ENCODE measurements around the gene ABCC1. TPM values are rescaled to one million over a fixed set of nuclear protein-coding genes. Genes with fewer than 3 reads are reported as not detected.
A peak's percentile ranks its signal among the peaks of the same experiment; 100 is the strongest.

ABCC1 gene
- total and polyA plus RNA-seq, 2 of the 8 experiments (the other 6 are each of a cell fraction or from before 2014, with no cell fraction given) = 42.6 to 66.8 TPM

- no peak for FAIRE-seq
- H2AK5ac ChIP-seq (ENCODE audit: low read depth, low read length) = no peak overlapping the region
- TF ChIP-seq TCF12 (IDR thresholded peaks at IDR 0.05; ENCODE audit: low read depth, low read length) (no peak), NANOG (IDR thresholded peaks at IDR 0.05; ENCODE audit: insufficient read depth, low read depth, low read length, poor library complexity, severe bottlenecking) (no peak), BACH1 (IDR thresholded peaks at IDR 0.05; ENCODE audit: low read length) (no peak), GTF2F1 (IDR thresholded peaks at IDR 0.05; ENCODE audit: borderline replicate concordance, low read depth, low read length) (no peak), E2F6 (IDR thresholded peaks at IDR 0.05) (no peak)
- TF ChIP-seq, protein P1, sequence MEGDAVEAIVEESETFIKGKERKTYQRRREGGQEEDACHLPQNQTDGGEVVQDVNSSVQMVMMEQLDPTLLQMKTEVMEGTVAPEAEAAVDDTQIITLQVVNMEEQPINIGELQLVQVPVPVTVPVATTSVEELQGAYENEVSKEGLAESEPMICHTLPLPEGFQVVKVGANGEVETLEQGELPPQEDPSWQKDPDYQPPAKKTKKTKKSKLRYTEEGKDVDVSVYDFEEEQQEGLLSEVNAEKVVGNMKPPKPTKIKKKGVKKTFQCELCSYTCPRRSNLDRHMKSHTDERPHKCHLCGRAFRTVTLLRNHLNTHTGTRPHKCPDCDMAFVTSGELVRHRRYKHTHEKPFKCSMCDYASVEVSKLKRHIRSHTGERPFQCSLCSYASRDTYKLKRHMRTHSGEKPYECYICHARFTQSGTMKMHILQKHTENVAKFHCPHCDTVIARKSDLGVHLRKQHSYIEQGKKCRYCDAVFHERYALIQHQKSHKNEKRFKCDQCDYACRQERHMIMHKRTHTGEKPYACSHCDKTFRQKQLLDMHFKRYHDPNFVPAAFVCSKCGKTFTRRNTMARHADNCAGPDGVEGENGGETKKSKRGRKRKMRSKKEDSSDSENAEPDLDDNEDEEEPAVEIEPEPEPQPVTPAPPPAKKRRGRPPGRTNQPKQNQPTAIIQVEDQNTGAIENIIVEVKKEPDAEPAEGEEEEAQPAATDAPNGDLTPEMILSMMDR (IDR thresholded peaks at IDR 0.05; ENCODE audit: control extremely low read depth in 1 of 3, insufficient read depth in 1 of 3, low read depth in 1 of 3, low read length in 3 of 3) = no peak
- TF ChIP-seq, protein P2, sequence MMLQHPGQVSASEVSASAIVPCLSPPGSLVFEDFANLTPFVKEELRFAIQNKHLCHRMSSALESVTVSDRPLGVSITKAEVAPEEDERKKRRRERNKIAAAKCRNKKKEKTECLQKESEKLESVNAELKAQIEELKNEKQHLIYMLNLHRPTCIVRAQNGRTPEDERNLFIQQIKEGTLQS (IDR thresholded peaks at IDR 0.05; ENCODE audit: insufficient read depth, low read depth, low read length) = no peak
Observed at GRCh38 chr16:16028311-16028999, 79.0 kb downstream of the ABCC1 start.

More at GRCh38 chr16:16028311-16028999, 79.0 kb downstream of the ABCC1 start:
- H2BK5ac ChIP-seq (ENCODE audit: low read depth, low read length) = no peak overlapping the region; the same call in 1 of the 2 replicates
- CTCF ChIA-PET (ENCODE audit: partially characterized antibody) = interaction anchor here (0.5 to 3.4 kb wide), 8 partner anchors 12 to 207 kb away, joined by 3 to 13 read pairs (median 4); no protein-coding TSS in a partner anchor
- H3K14ac ChIP-seq (ENCODE audit: insufficient read length) = no peak overlapping the region
- H3K23me2 ChIP-seq (ENCODE audit: low read depth, low read length) = no peaks in the 10 kb centered on the region
- H2BK120ac ChIP-seq (replicated peaks; ENCODE audit: low read depth, low read length) = no peak overlapping the region
- peaks cover 0 to 2% (median 0%) of the 10 kb centered on the region in 4 experiments; a peak in 2 of 7 replicates for H3K4me1 ChIP-seq (replicated peaks in 1 of 4; ENCODE audit: control insufficient read depth in 3 of 4, insufficient read depth in 4 of 4, low read length in 3 of 4)
- H3K27ac ChIP-seq (ENCODE audit: low read depth, low read length) = peak overlapping the region; percentile 35; the same call in 1 of the 2 replicates
- H3K18ac ChIP-seq (ENCODE audit: extremely low read depth, low read length) = no peak overlapping the region
- peaks cover 3 to 6% of the 10 kb centered on the region in 2 experiments for H4K20me1 ChIP-seq (replicated peaks in 1 of 2; ENCODE audit: control insufficient read depth in 1 of 2, insufficient read depth in 2 of 2, low read length in 2 of 2)
- H3K56ac ChIP-seq (replicated peaks; ENCODE audit: insufficient read length, low read depth, low read length) = no peak overlapping the region
- peaks cover 0 to 3% (median 0%) of the 10 kb centered on the region in 4 experiments; a peak in 3 of 8 replicates for H3K36me3 ChIP-seq (ENCODE audit: control insufficient read depth in 2 of 4, insufficient read depth in 4 of 4, low read length in 3 of 4)
- no peaks in the 10 kb centered on the region for H3K27me3 ChIP-seq (replicated peaks in 1 of 4; ENCODE audit: control insufficient read depth in 3 of 4, extremely low read depth in 1 of 4, insufficient read depth in 3 of 4, low read length in 3 of 4)
- 88% methylated on average over 19 of the region's 19 CpGs; no CpG with 5 or more reads in 1 of the 2 experiments for WGBS, 2 experiments (ENCODE audit: extremely low coverage in 1 of 2, insufficient coverage in 1 of 2, insufficient read length in 1 of 2, insufficient replicate concordance in 2 of 2, low coverage in 1 of 2, low lambda C conversion rate in 2 of 2, missing lambda C conversion rate in 1 of 2)
- H2BK20ac ChIP-seq (ENCODE audit: low read length) = no peak overlapping the region
- H4K8ac ChIP-seq (ENCODE audit: extremely low read depth, insufficient read depth, low read length) = no peak overlapping the region
- H3K4me2 ChIP-seq (ENCODE audit: insufficient read depth in 1 of 2, low read depth in 2 of 2, low read length in 2 of 2) = no peak overlapping the region
- H2BK12ac ChIP-seq (ENCODE audit: low read depth, low read length) = no peak overlapping the region
- no peaks in the 10 kb centered on the region for H3K9me3 ChIP-seq (ENCODE audit: insufficient read depth in 2 of 2, low read depth in 1 of 2, low read length in 1 of 2)
- H3K4me3 ChIP-seq (ENCODE audit: extremely low read depth in 1 of 4, insufficient read depth in 2 of 4, low read depth in 3 of 4, low read length in 4 of 4) = no peak overlapping the region
- H4K5ac ChIP-seq (ENCODE audit: insufficient read length, low read depth, low read length) = no peak overlapping the region
- H4K91ac ChIP-seq (replicated peaks; ENCODE audit: insufficient read length, low read length) = no peak overlapping the region
- POLR2A ChIA-PET (ENCODE audit: partially characterized antibody) = interaction anchor here (1.1 to 2.4 kb wide), 3 partner anchors 13 to 140 kb away, joined by 3 to 7 read pairs (median 3); partner anchors contain the start of gene CEP20
- H3K23ac ChIP-seq (ENCODE audit: insufficient read length) = no peak overlapping the region
- no peak overlapping the region for H3K9ac ChIP-seq (replicated peaks in 1 of 4; ENCODE audit: extremely low read depth in 1 of 4, low read depth in 3 of 4, low read length in 3 of 4)
- DNase-seq (ENCODE audit: low read depth in 1 of 2, low spot score in 2 of 2) = no peak
- H3K79me1 ChIP-seq (ENCODE audit: low read depth, low read length) = no peaks in the 10 kb centered on the region; the same call in none of the 2 replicates
- H2AFZ ChIP-seq (ENCODE audit: low read length) = no peak overlapping the region
- no peak overlapping the region for H2BK15ac ChIP-seq (ENCODE audit: low read length)
- H3K79me2 ChIP-seq (ENCODE audit: control insufficient read depth in 1 of 2, insufficient read depth in 2 of 2, low read length in 2 of 2) = peaks cover 0 to 4% of the 10 kb centered on the region in 2 experiments; a peak in 2 of 4 replicates
- no peak overlapping the region for H3K4ac ChIP-seq (replicated peaks; ENCODE audit: insufficient read length, low read depth, low read length)
